ENCODE results near the gene AMFR. TPM values are rescaled to one million over a fixed set of nuclear protein-coding genes. Genes with fewer than 3 reads are reported as not detected.

Gene AMFR
- total RNA-seq, 1 experiment from 2014 or later = 25.6 TPM

DNA sequence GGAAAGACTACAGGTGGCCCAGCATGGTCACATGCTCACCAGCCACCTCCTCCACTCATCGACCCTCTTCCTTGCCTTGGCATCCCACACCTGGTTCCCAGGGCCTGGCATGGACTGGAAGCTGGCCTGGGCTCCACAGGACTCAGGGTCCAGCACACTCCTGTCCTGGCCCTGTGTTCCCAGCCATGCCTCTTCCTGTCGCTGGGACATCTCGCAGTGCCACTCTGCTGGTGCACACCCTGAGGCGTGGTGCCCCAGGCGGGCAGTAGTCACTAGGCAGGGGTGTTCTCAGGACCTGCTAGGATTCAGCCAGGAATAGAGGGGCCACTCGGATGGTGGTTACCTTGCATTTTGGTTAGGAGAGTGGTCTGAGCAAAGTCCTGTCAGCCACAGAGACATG is 99.4 kb downstream of the AMFR start:
- H3K4me3 Mint-ChIP-seq = no peak overlapping the region
- Histone ChIP-seq H3K56ac (ENCODE audit: insufficient read length, low read depth, low read length) (no peak overlapping the region), H4K8ac (replicated peaks; ENCODE audit: insufficient read length, low read depth, low read length) (no peak overlapping the region), H3K27ac (ENCODE audit: insufficient read length, low read depth, low read length) (no peak overlapping the region), H2BK12ac (ENCODE audit: insufficient read length, low read depth, low read length) (no peak overlapping the region), H3K4ac (ENCODE audit: low read depth, low read length) (no peak overlapping the region), H3K9ac (ENCODE audit: extremely low read depth, insufficient read length, low read length) (no peak overlapping the region), H2AFZ (ENCODE audit: low read length) (no peak overlapping the region), H4K91ac (ENCODE audit: insufficient read length, low read depth, low read length) (no peak overlapping the region), H2BK5ac (ENCODE audit: insufficient read length, low read length) (no peak overlapping the region), H3K4me1 (ENCODE audit: insufficient read depth, low read length) (no peaks in the 10 kb centered on the region), H2BK20ac (ENCODE audit: low read depth, low read length, poor library complexity, severe bottlenecking) (no peak overlapping the region), H2BK15ac (ENCODE audit: low read depth, low read length) (no peak overlapping the region), H3T11ph (ENCODE audit: low read length) (no peak overlapping the region), H3K18ac (ENCODE audit: insufficient read length, low read depth, low read length) (no peak overlapping the region), H4K20me1 (ENCODE audit: control insufficient read depth, insufficient read depth, insufficient read length) (no peaks in the 10 kb centered on the region), H4K5ac (ENCODE audit: insufficient read length, low read depth, low read length) (no peak overlapping the region), H2BK120ac (ENCODE audit: low read depth, low read length, poor library complexity, severe bottlenecking) (no peak overlapping the region), H2AK5ac (ENCODE audit: insufficient read length, low read length) (no peak overlapping the region), H3K27me3 (ENCODE audit: insufficient read depth, low read length) (no peaks in the 10 kb centered on the region), H3K4me2 (ENCODE audit: insufficient read depth, insufficient read length, low read length) (no peak overlapping the region), H3K9me3 (ENCODE audit: control insufficient read depth, low read depth, low read length) (no peaks in the 10 kb centered on the region), H3K14ac (ENCODE audit: insufficient read depth, low read length) (no peak overlapping the region; the same call in 1 of the 2 replicates), H3K23ac (ENCODE audit: insufficient read length, low read depth, low read length) (no peak overlapping the region), H3K23me2 (ENCODE audit: insufficient read length, low read depth, low read length, poor library complexity, severe bottlenecking) (no peaks in the 10 kb centered on the region), H3K79me2 (ENCODE audit: insufficient read depth, low read length) (no peaks in the 10 kb centered on the region), H3K79me1 (ENCODE audit: insufficient read depth, low read depth, low read length, poor library complexity, severe bottlenecking) (no peaks in the 10 kb centered on the region)
- no peaks in the 10 kb centered on the region for H3K27me3 Mint-ChIP-seq (ENCODE audit: low read depth)
- no CpG with 5 or more reads among the region's 6 CpGs for WGBS (ENCODE audit: extremely low coverage, insufficient read length, low lambda C conversion rate)
- no peak for DNase-seq
- TF ChIP-seq, protein P1, sequence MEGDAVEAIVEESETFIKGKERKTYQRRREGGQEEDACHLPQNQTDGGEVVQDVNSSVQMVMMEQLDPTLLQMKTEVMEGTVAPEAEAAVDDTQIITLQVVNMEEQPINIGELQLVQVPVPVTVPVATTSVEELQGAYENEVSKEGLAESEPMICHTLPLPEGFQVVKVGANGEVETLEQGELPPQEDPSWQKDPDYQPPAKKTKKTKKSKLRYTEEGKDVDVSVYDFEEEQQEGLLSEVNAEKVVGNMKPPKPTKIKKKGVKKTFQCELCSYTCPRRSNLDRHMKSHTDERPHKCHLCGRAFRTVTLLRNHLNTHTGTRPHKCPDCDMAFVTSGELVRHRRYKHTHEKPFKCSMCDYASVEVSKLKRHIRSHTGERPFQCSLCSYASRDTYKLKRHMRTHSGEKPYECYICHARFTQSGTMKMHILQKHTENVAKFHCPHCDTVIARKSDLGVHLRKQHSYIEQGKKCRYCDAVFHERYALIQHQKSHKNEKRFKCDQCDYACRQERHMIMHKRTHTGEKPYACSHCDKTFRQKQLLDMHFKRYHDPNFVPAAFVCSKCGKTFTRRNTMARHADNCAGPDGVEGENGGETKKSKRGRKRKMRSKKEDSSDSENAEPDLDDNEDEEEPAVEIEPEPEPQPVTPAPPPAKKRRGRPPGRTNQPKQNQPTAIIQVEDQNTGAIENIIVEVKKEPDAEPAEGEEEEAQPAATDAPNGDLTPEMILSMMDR (conservative IDR thresholded peaks at IDR 0.05) = no peak
- H3K4me1 Mint-ChIP-seq = no peaks in the 10 kb centered on the region
- H3K36me3 Mint-ChIP-seq (ENCODE audit: insufficient read depth in 1 of 3, low read depth in 3 of 3) = no peaks in the 10 kb centered on the region; a peak in 1 of 7 replicates
- H3K27ac Mint-ChIP-seq = 0 out of 7 replicates have a peak overlapping the region, but pooled peaks of 1 of the 3 experiments have one; percentile 5
- no peaks in the 10 kb centered on the region for H3K9me3 Mint-ChIP-seq
